ENCODE measurements around the gene ACLY. TPM values are rescaled to one million over a fixed set of nuclear protein-coding genes. Genes with fewer than 3 reads are reported as not detected.

ACLY gene
- total RNA-seq, 1 experiment from 2014 or later, result 350 TPM

GRCh38 chr17:41906465-41907184 lies 12.1 kb downstream of the ACLY start (continued):
- no peak for TF ChIP-seq PRDM15 (CRISPR knock-in tag; IDR thresholded peaks at IDR 0.05)
- no peak for TF ChIP-seq CDX4 (CRISPR knock-in tag; IDR thresholded peaks at IDR 0.05; ENCODE audit: borderline replicate concordance)
- TF ChIP-seq NR1H2 (CRISPR knock-in tag; IDR thresholded peaks at IDR 0.05), result no peak
- no peak for TF ChIP-seq ZNF317 (CRISPR knock-in tag; IDR thresholded peaks at IDR 0.05; ENCODE audit: borderline replicate concordance, low read depth)
- no peak for TF ChIP-seq RORB (CRISPR knock-in tag; IDR thresholded peaks at IDR 0.05)
- TF ChIP-seq FOXK1 (CRISPR knock-in tag; IDR thresholded peaks at IDR 0.05), result no peak
- TF ChIP-seq ELF4 (CRISPR knock-in tag; IDR thresholded peaks at IDR 0.05; ENCODE audit: low read depth), result no peak

GRCh38 chr17:41905172-41905571 lies 13.6 kb downstream of the ACLY start:
- Mint-ChIP-seq H3K4me3 (no peak overlapping the region), H3K4me1 (no peaks in the 10 kb centered on the region), H3K9me3 (no peaks in the 10 kb centered on the region), H3K27ac (no peak overlapping the region), H3K36me3 (peaks cover 83% of the 10 kb centered on the region), H3K27me3 (ENCODE audit: low read depth) (no peaks in the 10 kb centered on the region)
- DNase-seq (ENCODE audit: low spot score), result no peak
- no peak for TF ChIP-seq ZBTB21 (CRISPR knock-in tag; IDR thresholded peaks at IDR 0.05; ENCODE audit: borderline replicate concordance)
- no peak for TF ChIP-seq GABPB1 (CRISPR knock-in tag; IDR thresholded peaks at IDR 0.05)
- TF ChIP-seq ATF3 (CRISPR knock-in tag; conservative IDR thresholded peaks at IDR 0.05), result no peak
- TF ChIP-seq FOXJ3 (CRISPR knock-in tag; IDR thresholded peaks at IDR 0.05; ENCODE audit: borderline replicate concordance), result no peak
- no peak for TF ChIP-seq MAX (CRISPR knock-in tag; IDR thresholded peaks at IDR 0.05)
- TF ChIP-seq HMGXB4 (CRISPR knock-in tag; IDR thresholded peaks at IDR 0.05), result no peak
- no peak for TF ChIP-seq NR1H2 (CRISPR knock-in tag; IDR thresholded peaks at IDR 0.05)
- no peak for TF ChIP-seq AFF4 (CRISPR knock-in tag; IDR thresholded peaks at IDR 0.05; ENCODE audit: borderline replicate concordance)
- no peak for TF ChIP-seq USF2 (CRISPR knock-in tag; IDR thresholded peaks at IDR 0.05)
- TF ChIP-seq ARID4B (CRISPR knock-in tag; IDR thresholded peaks at IDR 0.05; ENCODE audit: borderline replicate concordance), result no peak
- TF ChIP-seq FOXP1 (CRISPR knock-in tag; IDR thresholded peaks at IDR 0.05; ENCODE audit: borderline replicate concordance), result no peak
- TF ChIP-seq USF1 (CRISPR knock-in tag; IDR thresholded peaks at IDR 0.05), result no peak
- no peak for ATAC-seq
- ChIA-PET POLR2A (no interaction called here), CTCF (no interaction called here)
